K562 (cell line): ENCODE results near the gene UHRF1. TPM values are rescaled to one million over a fixed set of nuclear protein-coding genes. Genes with fewer than 3 reads are reported as not detected.

Source experiments
- ATAC-seq: fragments of 200-7000 bp; cut with Tn5 transposase; 3 replicates; pipeline ENCODE4 v1.9.1; 2020; ENCODE audit warnings: moderate library complexity
- BruUV-seq: library from RNA; stranded (reverse); fragments of 400-500 nt; replicated peaks from 2 replicates; lab custom pipeline; 2021; lab: Mats Ljungman, UMichigan
- CTCF ChIA-PET: fragments of 300-600 bp; formaldehyde crosslinking; extraction: SDS; loops from one replicate; lab custom pipeline; 2021; ENCODE audit warnings: low intra/inter-chr PET ratio; lab: Yijun Ruan, JAX
- POLR2A ChIA-PET: fragments of 300-600, 350-650 bp; sonication (Branson Sonifier 250); formaldehyde crosslinking; extraction: SDS; loops from one replicate; lab custom pipeline; 2021; ENCODE audit warnings: antibody characterized with exemption, inconsistent platforms; lab: Yijun Ruan, JAX
- DNase-seq, 4 experiments: peaks; one replicate each; pipeline versions ENCODE4 v3.0.0 to v3.0.0-alpha.2; 2011 to 2018; ENCODE audit warnings: low spot score in 3 of 4, mixed read lengths in 3 of 4; ENCODE audit errors: extremely low read depth in 1 of 4
- FAIRE-seq: peaks from 2 replicates; lab custom pipeline; 2011; peaks lifted over from hg19 to GRCh38; lab: Jason Lieb, UNC
- H2AFZ ChIP-seq: 2 replicates; pipeline ENCODE4 v1.6.0; 2011; ENCODE audit warnings: low read depth, low read length, control low read depth, inconsistent platforms
- H3K27ac ChIP-seq: fragments of 200-600 bp; 3 replicates; pipeline ENCODE4 v1.8.0; 2011; ENCODE audit warnings: low read depth, mild to moderate bottlenecking, control low read depth, inconsistent platforms, low read length, moderate library complexity, mixed read lengths; ENCODE audit errors: extremely low read depth
- H3K27me3 ChIP-seq, 2 experiments: fragments of 300-600 bp in 1 of 2; 2 replicates in 1 of 2; 3 replicates in 1 of 2; pipeline versions ENCODE4 v1.6.0 to v1.8.0; 2011; ENCODE audit warnings: inconsistent platforms in 2 of 2, low read length in 2 of 2, mild to moderate bottlenecking in 1 of 2, mixed read lengths in 1 of 2, moderate library complexity in 1 of 2; ENCODE audit not compliant: control insufficient read depth in 2 of 2, insufficient read depth in 2 of 2
- H3K36me3 ChIP-seq: fragments of 300-600 bp; 3 replicates; pipeline ENCODE4 v1.8.0; 2011; ENCODE audit warnings: mild to moderate bottlenecking, low read length, inconsistent platforms; ENCODE audit not compliant: control insufficient read depth, insufficient read depth
- H3K4me1 ChIP-seq, 2 experiments: fragments of 200-600 bp in 1 of 2; replicated peaks in 1 of 2; 2 replicates in 1 of 2; 3 replicates in 1 of 2; pipeline versions ENCODE4 v1.5.1 to v1.8.0; 2011; ENCODE audit warnings: inconsistent platforms in 2 of 2, low read length in 2 of 2, mild to moderate bottlenecking in 1 of 2, mixed read lengths in 1 of 2, moderate library complexity in 1 of 2; ENCODE audit not compliant: control insufficient read depth in 2 of 2, insufficient read depth in 2 of 2
- H3K4me2 ChIP-seq: 2 replicates; pipeline ENCODE4 v1.6.1; 2011; ENCODE audit warnings: low read length, control low read depth, inconsistent platforms, mixed read lengths; ENCODE audit not compliant: insufficient read depth
- H3K4me3 ChIP-seq: fragments of 200-600 bp; sonication (generic), shearing (Covaris generic); 2 replicates; pipeline ENCODE4 v1.5.1; 2016; ENCODE audit warnings: control low read depth, inconsistent platforms
- H3K79me2 ChIP-seq: fragments of 200-600 bp; 3 replicates; pipeline ENCODE4 v1.8.0; 2011; ENCODE audit warnings: low read length, inconsistent platforms; ENCODE audit not compliant: control insufficient read depth, insufficient read depth
- H3K9ac ChIP-seq, 2 experiments: 2 replicates each; pipeline versions ENCODE4 v1.6.0 to v1.6.1; 2011; ENCODE audit warnings: low read depth in 2 of 2, low read length in 2 of 2, control low read depth in 1 of 2, inconsistent platforms in 1 of 2, mild to moderate bottlenecking in 1 of 2, mixed read lengths in 1 of 2; ENCODE audit not compliant: insufficient read depth in 1 of 2
- H3K9me1 ChIP-seq: one replicate; pipeline ENCODE4 v1.6.0; 2011; ENCODE audit warnings: inconsistent platforms, mild to moderate bottlenecking, low read length, moderate library complexity; ENCODE audit not compliant: control insufficient read depth, insufficient read depth
- H3K9me3 ChIP-seq: replicated peaks from 2 replicates; pipeline ENCODE4 v1.5.1; 2011; ENCODE audit warnings: low read depth, low read length, inconsistent platforms; ENCODE audit not compliant: control insufficient read depth, insufficient read depth
- H4K20me1 ChIP-seq: replicated peaks from 2 replicates; pipeline ENCODE4 v1.6.1; 2011; ENCODE audit warnings: low read length, inconsistent platforms, mixed read lengths; ENCODE audit not compliant: control insufficient read depth, insufficient read depth
- ADNP ChIP-seq: fragments of 200-800 bp; sonication (Bioruptor generic); IDR thresholded peaks from 2 replicates; pipeline ENCODE4 v1.6.1; 2016; ENCODE audit warnings: missing genetic modification characterization, missing compliant biosample characterization
- ATF1 ChIP-seq, 2 experiments: fragments of 450-650 bp in 1 of 2; IDR thresholded peaks; 2 replicates each; pipeline ENCODE4 v1.6.1; 2016; ENCODE audit warnings: missing compliant biosample characterization in 1 of 2, missing genetic modification characterization in 1 of 2
- CAMTA2 ChIP-seq: fragments of 250-450 bp; sonication (Bioruptor Pico); conservative IDR thresholded peaks from 2 replicates; pipeline ENCODE4 v1.5.1; 2022
- MAFF ChIP-seq: IDR thresholded peaks from 2 replicates; pipeline ENCODE4 v1.6.1; 2012; ENCODE audit warnings: low read length, improper control_type of control experiment
- PHB2 ChIP-seq: fragments of 450-650 bp; IDR thresholded peaks from 2 replicates; pipeline ENCODE4 v1.6.1; 2017; ENCODE audit warnings: low read depth
- PPARD ChIP-seq: fragments of 250-450 bp; sonication (Bioruptor Pico); IDR thresholded peaks from 2 replicates; pipeline ENCODE4 v1.8.0; 2022; ENCODE audit warnings: inconsistent platforms, mild to moderate bottlenecking, moderate library complexity
- RHOXF2B ChIP-seq: fragments of 250-450 bp; sonication (Bioruptor Pico); conservative IDR thresholded peaks from 2 replicates; pipeline ENCODE4 v1.5.1; 2021
- ZBTB8A ChIP-seq: fragments of 450-650 bp; IDR thresholded peaks from 2 replicates; pipeline ENCODE4 v1.6.1; 2018; ENCODE audit warnings: mild to moderate bottlenecking, moderate library complexity; ENCODE audit not compliant: partially characterized antibody
- ZKSCAN1 ChIP-seq: fragments of 150-350 bp; IDR thresholded peaks from 2 replicates; pipeline ENCODE4 v1.6.1; 2016; ENCODE audit warnings: low read depth, low read length
- ZNF134 ChIP-seq: fragments of 250-450 bp; sonication (Bioruptor Pico); conservative IDR thresholded peaks from 2 replicates; pipeline ENCODE4 v1.4.0; 2020
- ZNF41 ChIP-seq: fragments of 250-450 bp; sonication (Bioruptor Pico); conservative IDR thresholded peaks from 2 replicates; pipeline ENCODE4 v1.4.0; 2020; ENCODE audit warnings: mild to moderate bottlenecking
- ZNF445 ChIP-seq: fragments of 250-450 bp; sonication (Bioruptor Pico); IDR thresholded peaks from 2 replicates; pipeline ENCODE4 v1.4.0; 2020; ENCODE audit warnings: low read depth, mild to moderate bottlenecking, moderate library complexity
- WGBS: fragments of 100-300 bp; shearing (Covaris generic); methylation state at CpG from one replicate; pipeline ENCODE4 v1.1.6; 2016; ENCODE audit warnings: low coverage, mixed read lengths; ENCODE audit not compliant: insufficient coverage; ENCODE audit errors: missing lambda C conversion rate; 5-methylcytosine and 5-hydroxymethylcytosine counted together
- in situ Hi-C: fragments of 300-500 bp; cut with MboI; formaldehyde crosslinking; loops from 4 replicates; pipeline ENCODE4 v1.15.0; 2018; ENCODE audit warnings: inconsistent platforms, mixed read lengths
- intact Hi-C: fragments of 100-400 bp; cut with micrococcal nuclease; formaldehyde crosslinking; loops from 2 replicates; pipeline ENCODE4 v1.14.2; 2022
- polyA plus RNA-seq, 8 experiments: library from polyadenylated mRNA; depleted of rRNA in 4 of 8; stranded (reverse) in 5 of 8; unstranded in 3 of 8; fragments of >200 nt; fragmentation: Nextera tagmentation in 2 of 8; fragmentation: Illumina TruSeq in 1 of 8; extraction: Ambion mirVana in 2 of 8; extraction: Trizol in 1 of 8; gene quantifications; 2 replicates each; pipeline versions ENCODE4 v1.2.1 to v1.2.3, GENCODE V29; 2011 to 2014; ENCODE audit warnings: inconsistent platforms in 1 of 8, missing spikeins in 1 of 8
- total RNA-seq, 7 experiments: library from RNA; depleted of rRNA in 6 of 7; stranded (reverse); fragments of >200 nt in 6 of 7; fragmentation: Illumina TruSeq in 2 of 7; extraction: Trizol in 2 of 7; gene quantifications; 2 replicates each; pipeline versions ENCODE4 v1.2.1 to v1.2.3, GENCODE V29; 2011 to 2021; ENCODE audit warnings: low replicate concordance in 1 of 7
- TF ChIP-seq, protein P1 (sequence below): fragments of 450-650 bp; conservative IDR thresholded peaks from 2 replicates; pipeline ENCODE4 v1.6.1; 2016; ENCODE audit warnings: missing genetic modification characterization, low read depth, mild to moderate bottlenecking, control low read depth, missing compliant biosample characterization
- TF ChIP-seq, protein P2 (sequence below): fragments of 250-450 bp; sonication (Bioruptor Pico); IDR thresholded peaks from 2 replicates; pipeline ENCODE4 v1.8.0; 2021; ENCODE audit warnings: borderline replicate concordance, mild to moderate bottlenecking, moderate library complexity; ENCODE audit not compliant: poor library complexity, severe bottlenecking
- TF ChIP-seq, protein P3 (sequence below): fragments of 250-450 bp; sonication (Bioruptor Pico); IDR thresholded peaks from 2 replicates; pipeline ENCODE4 v1.8.0; 2022; ENCODE audit warnings: inconsistent platforms
- TF ChIP-seq, protein P4 (sequence below): fragments of 250-450 bp; sonication (Bioruptor Pico); IDR thresholded peaks from 2 replicates; pipeline ENCODE4 v1.4.0; 2020; ENCODE audit warnings: mild to moderate bottlenecking, moderate library complexity, borderline replicate concordance

The UHRF1 gene
- total and polyA plus RNA-seq, 9 of the 15 experiments (the other 6 are each of a cell fraction or from before 2014, with no cell fraction given) = 6.0 to 101 (median 30.9) TPM

DNA sequence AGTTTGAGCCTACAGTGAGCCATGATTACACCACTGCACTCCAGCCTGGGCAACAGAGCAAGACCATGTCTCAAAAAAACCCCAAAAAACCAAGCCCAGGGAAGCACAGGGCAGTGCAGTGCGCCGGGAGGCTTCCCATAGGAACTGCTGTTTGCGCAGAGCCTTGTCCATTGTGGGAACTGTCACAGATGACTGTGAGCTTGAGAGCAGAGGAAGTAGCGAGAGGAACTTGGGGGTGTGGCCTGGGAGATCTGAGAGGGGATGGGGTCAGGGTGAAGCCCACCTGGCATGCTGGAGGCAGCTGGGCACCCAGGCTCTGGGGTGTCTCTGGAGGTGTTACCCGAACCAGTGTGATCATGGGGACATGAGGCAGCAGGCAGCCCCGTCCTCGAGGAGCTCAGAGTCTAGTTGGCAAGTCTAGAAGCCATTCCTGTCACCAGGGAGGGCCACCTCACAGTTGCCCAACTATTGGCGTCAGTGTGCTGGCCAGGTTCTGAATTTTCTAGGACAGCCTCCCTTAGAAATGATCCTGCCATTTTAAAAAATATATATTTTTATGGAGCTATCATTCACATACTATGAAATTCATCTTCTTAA is 70.0 kb downstream of the UHRF1 start (continued):
- TF ChIP-seq, protein P1, sequence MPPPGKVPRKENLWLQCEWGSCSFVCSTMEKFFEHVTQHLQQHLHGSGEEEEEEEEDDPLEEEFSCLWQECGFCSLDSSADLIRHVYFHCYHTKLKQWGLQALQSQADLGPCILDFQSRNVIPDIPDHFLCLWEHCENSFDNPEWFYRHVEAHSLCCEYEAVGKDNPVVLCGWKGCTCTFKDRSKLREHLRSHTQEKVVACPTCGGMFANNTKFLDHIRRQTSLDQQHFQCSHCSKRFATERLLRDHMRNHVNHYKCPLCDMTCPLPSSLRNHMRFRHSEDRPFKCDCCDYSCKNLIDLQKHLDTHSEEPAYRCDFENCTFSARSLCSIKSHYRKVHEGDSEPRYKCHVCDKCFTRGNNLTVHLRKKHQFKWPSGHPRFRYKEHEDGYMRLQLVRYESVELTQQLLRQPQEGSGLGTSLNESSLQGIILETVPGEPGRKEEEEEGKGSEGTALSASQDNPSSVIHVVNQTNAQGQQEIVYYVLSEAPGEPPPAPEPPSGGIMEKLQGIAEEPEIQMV = no peak
- TF ChIP-seq PHB2 (no peak), CAMTA2 (CRISPR knock-in tag) (no peak), ZKSCAN1 (no peak), PPARD (CRISPR knock-in tag) (no peak)

DNA sequence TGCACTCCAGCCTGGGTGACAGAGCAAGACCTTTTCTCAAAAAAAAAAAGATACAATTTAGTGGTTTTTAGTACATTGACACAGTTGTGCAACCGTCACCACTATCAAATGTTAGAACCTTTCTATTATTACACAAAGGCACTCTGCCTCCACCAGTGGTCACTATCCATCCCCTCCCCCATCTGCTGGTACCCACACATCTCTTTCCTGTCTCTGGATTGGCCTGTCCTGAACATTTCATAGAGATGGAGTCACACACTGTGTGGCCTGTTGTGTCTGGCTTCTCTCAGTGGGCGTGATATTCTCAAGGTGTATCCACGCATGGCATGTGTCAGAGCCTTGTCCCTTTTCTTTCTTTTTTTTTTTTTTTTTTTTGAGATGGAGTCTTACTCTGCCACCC is 70.8 kb downstream of the UHRF1 start:
- Histone ChIP-seq H3K9ac (no peak overlapping the region), H3K9me1 (peaks cover 10% of the 10 kb centered on the region), H3K4me1 (peaks cover under 1 to 52% of the 10 kb centered on the region in 2 experiments; a peak in 4 of 5 replicates), H3K27me3 (no peaks in the 10 kb centered on the region), H3K27ac (no peak overlapping the region), H2AFZ (no peak overlapping the region), H3K4me3 (no peak overlapping the region), H3K36me3 (peaks cover 19% of the 10 kb centered on the region; the same call in 2 of the 3 replicates), H3K9me3 (no peaks in the 10 kb centered on the region), H4K20me1 (peaks cover 69% of the 10 kb centered on the region), H3K4me2 (no peak overlapping the region), H3K79me2 (peaks cover 72% of the 10 kb centered on the region)
- intact Hi-C loops (no loop called here), in situ Hi-C loops (no loop called here)
- WGBS = 87% methylated on average over 3 of the region's 3 CpGs
- BruUV-seq = no TSS peak
- ChIA-PET POLR2A (interaction anchor here (0.7 kb wide), 1 partner anchor 11 kb away, joined by 3 read pairs; the partner anchor contains the start of gene KDM4B), CTCF (no interaction called here)
- FAIRE-seq = no peak
- no peak for ATAC-seq
- DNase-seq = no peak
- TF ChIP-seq ADNP = no peak
- TF ChIP-seq, protein P2, sequence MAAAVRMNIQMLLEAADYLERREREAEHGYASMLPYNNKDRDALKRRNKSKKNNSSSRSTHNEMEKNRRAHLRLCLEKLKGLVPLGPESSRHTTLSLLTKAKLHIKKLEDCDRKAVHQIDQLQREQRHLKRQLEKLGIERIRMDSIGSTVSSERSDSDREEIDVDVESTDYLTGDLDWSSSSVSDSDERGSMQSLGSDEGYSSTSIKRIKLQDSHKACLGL (CRISPR knock-in tag) = no peak
- TF ChIP-seq, protein P3, sequence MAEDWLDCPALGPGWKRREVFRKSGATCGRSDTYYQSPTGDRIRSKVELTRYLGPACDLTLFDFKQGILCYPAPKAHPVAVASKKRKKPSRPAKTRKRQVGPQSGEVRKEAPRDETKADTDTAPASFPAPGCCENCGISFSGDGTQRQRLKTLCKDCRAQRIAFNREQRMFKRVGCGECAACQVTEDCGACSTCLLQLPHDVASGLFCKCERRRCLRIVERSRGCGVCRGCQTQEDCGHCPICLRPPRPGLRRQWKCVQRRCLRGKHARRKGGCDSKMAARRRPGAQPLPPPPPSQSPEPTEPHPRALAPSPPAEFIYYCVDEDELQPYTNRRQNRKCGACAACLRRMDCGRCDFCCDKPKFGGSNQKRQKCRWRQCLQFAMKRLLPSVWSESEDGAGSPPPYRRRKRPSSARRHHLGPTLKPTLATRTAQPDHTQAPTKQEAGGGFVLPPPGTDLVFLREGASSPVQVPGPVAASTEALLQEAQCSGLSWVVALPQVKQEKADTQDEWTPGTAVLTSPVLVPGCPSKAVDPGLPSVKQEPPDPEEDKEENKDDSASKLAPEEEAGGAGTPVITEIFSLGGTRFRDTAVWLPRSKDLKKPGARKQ (CRISPR knock-in tag) = no peak
- no peak for TF ChIP-seq ZNF134 (CRISPR knock-in tag)
- TF ChIP-seq ZNF41 (CRISPR knock-in tag) = no peak
- no peak for TF ChIP-seq ATF1 (CRISPR knock-in tag; IDR thresholded peaks at IDR 0.05)
- TF ChIP-seq ATF1 (tag; IDR thresholded peaks at IDR 0.05) = no peak
- no peak for TF ChIP-seq ZBTB8A
- TF ChIP-seq RHOXF2B (CRISPR knock-in tag) = no peak
- no peak for TF ChIP-seq ZNF445 (CRISPR knock-in tag)
- TF ChIP-seq MAFF = no peak
- TF ChIP-seq, protein P4, sequence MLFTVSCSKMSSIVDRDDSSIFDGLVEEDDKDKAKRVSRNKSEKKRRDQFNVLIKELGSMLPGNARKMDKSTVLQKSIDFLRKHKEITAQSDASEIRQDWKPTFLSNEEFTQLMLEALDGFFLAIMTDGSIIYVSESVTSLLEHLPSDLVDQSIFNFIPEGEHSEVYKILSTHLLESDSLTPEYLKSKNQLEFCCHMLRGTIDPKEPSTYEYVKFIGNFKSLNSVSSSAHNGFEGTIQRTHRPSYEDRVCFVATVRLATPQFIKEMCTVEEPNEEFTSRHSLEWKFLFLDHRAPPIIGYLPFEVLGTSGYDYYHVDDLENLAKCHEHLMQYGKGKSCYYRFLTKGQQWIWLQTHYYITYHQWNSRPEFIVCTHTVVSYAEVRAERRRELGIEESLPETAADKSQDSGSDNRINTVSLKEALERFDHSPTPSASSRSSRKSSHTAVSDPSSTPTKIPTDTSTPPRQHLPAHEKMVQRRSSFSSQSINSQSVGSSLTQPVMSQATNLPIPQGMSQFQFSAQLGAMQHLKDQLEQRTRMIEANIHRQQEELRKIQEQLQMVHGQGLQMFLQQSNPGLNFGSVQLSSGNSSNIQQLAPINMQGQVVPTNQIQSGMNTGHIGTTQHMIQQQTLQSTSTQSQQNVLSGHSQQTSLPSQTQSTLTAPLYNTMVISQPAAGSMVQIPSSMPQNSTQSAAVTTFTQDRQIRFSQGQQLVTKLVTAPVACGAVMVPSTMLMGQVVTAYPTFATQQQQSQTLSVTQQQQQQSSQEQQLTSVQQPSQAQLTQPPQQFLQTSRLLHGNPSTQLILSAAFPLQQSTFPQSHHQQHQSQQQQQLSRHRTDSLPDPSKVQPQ (CRISPR knock-in tag) = no peak
